Left ventricle myocardium superior (tissue), 1 donor: ENCODE data around the gene GPR39. TPM values are rescaled to one million over a fixed set of nuclear protein-coding genes. Genes with fewer than 3 reads are reported as not detected.

ENCODE experiments used
- ATAC-seq: fragments of 200-7000 bp; cut with Tn5 transposase; one replicate; pipeline ENCODE4 v1.9.1; 2020; ENCODE audit warnings: mild to moderate bottlenecking, moderate library complexity
- DNase-seq: peaks from one replicate; pipeline ENCODE4 v3.0.0-alpha.2; 2020
- intact Hi-C: fragments of 100-400 bp; cut with micrococcal nuclease; formaldehyde crosslinking; loops from one replicate; pipeline ENCODE4 v1.11.0; 2022
- total RNA-seq: library from RNA; stranded (reverse); fragmentation: NEBNext Ultra II Directional; extraction: Animal tissue kit (Norgen Biotek cat#: 25700); gene quantifications from one replicate; pipeline ENCODE4 v1.2.1, GENCODE V29; 2021
- donor health status: DM: no; HTN: yes; CAD: no; lungs with severe emphysema.

The GPR39 gene
- total RNA-seq, 1 donor from 2014 or later: not detected

DNA sequence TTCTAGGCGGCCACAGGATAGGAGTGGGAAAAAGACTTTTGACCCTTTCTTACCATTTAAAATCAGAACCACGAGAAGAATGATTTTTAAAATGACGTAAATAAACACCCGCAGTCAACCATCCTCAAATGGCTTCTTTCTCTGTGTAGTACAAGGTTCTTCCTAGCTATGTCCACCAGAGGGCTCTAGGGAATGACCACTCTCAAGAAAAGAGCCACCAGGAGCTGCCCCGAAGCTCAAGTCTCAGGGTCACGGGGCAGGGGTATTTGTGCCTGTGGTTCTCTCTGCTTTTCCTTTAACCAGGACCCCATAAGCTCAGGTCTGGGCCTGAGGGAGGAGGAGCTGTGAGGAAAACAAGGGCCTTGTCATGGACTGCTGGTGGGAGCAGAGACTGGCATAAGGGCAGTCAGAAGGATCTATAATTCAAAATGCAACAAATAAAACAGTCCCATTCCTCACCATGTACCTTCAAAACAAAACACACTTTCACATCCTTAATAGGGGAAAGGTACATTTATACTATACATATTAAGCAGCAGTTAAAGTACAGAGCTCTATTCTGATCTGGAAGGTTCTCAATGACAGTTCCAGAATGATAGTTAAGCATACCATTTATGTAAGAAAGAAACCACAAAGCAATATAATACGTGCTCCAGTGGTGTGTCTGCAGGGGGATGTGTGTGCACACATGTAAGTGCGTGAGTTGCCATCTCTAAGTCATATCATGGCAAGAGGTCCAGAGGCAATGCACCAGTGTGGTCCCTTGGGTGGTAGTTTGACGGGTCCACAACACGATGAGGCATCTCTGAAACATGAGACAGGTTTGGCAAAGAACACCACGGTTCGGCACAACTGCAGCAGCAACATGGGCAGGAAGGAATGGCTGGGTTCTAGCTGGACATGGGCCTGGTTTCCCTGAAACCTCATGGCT lies 234.8 kb downstream of the GPR39 start:
- peak; percentile 34 for ATAC-seq
- intact Hi-C loops: no loop called here

DNA sequence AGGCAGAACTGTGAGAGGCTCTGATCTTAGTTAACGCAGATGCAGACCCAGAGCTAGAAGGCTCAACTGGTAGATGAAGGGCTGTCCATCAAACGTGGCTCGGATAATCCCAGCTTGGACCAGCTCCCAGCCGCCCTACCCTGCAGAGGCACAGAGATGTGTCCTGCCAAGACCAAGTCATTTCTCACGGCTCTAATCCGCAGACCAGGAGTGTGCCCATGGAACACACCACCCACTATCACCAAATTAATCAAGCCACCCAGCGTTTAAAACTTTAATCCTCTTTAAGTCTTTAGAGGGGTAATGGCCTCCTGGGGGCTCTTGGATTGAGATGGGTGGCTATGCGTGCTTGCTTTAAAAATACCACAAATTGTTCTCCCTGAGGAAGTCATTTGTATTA lies 235.9 kb downstream of the GPR39 start:
- intact Hi-C loops: no loop called here
- ATAC-seq: no peak
- DNase-seq: no peak

More for the DNA sequence above, 234.8 kb downstream of the GPR39 start:
- no peak for DNase-seq

DNA sequence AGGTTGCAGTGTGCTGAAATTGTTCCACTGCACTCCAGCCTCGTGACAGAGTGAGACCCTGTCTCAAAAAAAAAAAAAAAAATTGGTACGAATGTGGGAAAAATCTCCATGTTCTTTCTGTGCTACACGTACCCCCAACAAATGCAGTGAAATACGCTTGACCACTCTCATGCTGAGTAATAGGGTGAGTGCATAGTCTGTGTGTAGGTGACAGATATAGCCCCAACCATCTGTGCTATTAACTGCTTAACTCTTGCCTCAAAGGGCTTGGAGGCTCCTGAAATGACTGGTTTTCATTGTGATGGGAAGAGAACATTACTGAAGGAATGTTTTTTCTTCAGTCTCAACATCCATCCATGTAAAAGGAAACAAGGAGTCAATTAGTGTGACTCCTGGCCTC lies 237.7 kb downstream of the GPR39 start:
- intact Hi-C loops: no loop called here
- no peak for DNase-seq
- no peak for ATAC-seq

DNA sequence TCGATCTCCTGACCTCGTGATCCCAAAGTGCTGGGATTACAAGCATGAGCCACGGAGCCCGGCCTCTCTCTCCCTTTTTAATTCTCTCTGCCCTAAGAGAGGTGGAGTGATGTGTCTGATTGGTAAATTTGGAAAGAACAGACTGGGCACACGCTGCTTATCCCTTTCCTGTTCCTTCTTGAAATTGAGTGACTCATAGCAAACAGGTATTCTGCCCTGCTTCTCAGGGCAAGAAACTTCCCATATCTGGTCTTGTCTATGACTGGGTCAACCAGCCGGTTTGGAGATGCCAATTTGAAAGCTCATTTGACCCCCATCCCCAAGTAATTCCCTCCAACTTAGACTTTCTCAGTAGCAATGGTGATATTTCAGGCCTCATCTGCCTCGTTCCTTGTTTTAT lies 238.4 kb downstream of the GPR39 start:
- ATAC-seq: no peak
- DNase-seq: no peak
- intact Hi-C loops: no loop called here

DNA sequence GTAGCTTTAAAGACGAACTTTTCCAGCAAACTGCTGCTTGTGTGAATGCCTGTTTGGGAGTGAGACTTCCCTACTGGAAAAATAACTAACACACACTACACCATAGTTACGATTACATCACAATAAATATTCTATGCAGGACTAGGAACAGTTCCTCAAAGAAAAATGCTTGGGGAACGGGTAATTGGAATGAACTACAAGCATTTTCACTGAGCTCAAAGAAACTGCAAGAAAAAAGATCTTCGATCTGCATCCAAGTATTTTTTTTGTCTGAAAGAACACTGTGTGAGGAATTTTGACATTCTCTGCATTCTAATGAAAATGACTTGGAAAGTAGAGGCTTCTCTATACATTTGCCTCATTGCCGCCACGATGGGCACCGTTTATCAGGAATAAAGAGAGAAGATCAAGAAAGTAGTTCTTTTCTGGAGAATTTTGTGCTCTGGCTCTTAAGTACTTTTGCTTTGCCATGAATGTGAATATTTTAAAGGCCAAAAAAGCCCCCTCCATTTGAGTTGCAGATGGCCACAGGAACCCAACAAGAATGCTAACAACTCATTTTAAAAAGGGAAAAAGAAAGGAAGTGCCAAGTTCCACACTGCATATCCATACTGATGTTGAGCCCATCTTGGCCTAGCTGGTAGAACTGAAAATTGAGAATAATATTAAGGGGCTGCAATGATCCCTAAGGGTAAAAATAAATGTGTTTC lies 239.8 kb downstream of the GPR39 start:
- DNase-seq (no peak), ATAC-seq (no peak)
- intact Hi-C loops: no loop called here

DNA sequence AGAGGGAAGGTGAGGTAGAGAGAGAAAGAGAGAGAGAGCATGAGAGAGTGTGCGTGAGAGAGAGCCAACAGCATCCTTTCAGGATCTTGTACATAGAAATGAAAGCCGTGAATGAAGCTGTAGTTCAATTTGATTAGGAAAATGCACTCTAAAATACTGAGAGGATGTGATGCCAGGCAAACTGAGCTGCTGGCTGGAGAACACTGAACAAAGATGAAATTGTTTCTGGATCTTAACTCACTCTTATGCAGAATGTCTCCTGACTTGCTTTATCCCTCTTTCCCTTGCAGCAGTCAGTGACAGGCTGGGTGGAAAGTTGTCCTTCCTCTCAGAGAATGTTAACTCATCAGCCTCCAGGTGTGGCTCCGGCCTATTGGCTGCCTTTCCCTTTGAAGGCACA lies 242.7 kb downstream of the GPR39 start:
- intact Hi-C loops: no loop called here

DNA sequence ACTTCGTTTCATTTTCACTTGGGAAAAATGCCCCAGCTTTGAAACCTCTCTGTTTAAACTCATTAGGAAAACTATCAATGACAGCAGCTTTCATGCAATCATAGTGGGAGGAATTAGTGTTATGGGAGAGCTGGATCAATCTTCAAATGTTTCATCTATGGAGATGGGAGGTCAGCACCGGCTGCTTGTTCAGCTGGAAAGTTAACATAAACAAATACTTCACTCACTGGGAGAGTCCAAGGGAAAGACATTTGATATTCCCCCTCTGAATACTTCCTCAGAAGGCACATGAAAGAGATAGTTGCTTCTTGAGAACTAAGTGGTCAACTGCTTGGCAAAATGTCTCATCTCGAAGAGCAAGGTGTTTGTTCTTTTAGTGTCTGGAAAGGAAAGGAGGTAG lies 246.1 kb downstream of the GPR39 start:
- no peak for ATAC-seq
- intact Hi-C loops: no loop called here
- DNase-seq: no peak

More for the DNA sequence above, 242.7 kb downstream of the GPR39 start:
- ATAC-seq: no peak
- no peak for DNase-seq

DNA sequence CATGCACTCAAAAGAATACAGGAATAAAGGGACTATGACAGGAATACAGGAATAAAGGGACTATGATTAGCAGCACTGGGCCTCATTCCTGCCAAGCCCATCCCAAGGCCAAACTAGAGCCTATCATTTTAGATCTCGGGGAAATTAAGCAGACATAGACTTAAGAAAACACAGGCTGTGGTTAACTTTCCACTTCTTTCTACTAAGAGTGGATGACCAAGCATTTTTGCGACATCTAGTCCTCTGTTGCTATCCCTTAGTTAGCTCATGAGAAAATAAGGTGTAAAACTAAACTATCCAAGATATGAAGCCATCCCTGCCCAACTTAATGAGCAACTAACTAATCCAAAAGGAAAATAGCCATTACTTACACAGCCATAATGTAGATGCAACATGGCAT lies 247.5 kb downstream of the GPR39 start:
- ATAC-seq: no peak
- intact Hi-C loops: no loop called here

DNA sequence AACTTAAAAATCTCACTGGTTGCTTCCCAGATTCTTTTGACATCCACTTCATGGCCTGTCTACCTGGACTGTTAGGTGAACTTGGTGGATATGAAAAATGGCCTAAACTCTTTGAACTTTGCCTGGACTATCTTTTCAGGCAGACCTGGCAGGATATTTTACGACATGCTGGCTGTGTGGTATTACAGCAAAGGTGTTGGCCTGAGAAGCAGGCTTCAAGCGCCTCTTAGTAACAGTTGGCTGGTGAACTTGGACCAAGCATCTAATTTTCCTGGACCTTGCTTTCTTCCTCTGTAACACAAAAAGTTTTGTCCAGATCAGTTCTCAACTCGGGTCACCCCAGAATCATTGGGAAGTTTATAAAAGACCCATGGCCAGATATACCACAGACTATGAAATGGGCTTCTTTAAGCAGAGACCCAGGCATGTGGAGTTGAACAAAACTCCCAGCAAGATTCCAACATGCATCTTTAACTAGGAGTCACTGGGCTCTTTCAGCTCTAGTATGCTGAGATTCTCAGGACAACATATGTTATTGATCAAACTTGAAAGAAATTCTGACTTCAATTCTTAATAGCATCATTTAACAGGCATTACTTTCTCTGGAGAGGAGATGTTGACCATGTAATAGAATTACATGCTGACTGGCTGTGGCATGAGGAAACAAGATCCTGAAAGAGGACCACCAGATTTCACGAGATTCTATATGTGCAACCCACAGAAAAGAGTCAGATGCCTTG lies 249.0 kb downstream of the GPR39 start:
- no peak for DNase-seq
- no peak for ATAC-seq
- intact Hi-C loops: no loop called here

More for the DNA sequence above, 247.5 kb downstream of the GPR39 start:
- no peak for DNase-seq

DNA sequence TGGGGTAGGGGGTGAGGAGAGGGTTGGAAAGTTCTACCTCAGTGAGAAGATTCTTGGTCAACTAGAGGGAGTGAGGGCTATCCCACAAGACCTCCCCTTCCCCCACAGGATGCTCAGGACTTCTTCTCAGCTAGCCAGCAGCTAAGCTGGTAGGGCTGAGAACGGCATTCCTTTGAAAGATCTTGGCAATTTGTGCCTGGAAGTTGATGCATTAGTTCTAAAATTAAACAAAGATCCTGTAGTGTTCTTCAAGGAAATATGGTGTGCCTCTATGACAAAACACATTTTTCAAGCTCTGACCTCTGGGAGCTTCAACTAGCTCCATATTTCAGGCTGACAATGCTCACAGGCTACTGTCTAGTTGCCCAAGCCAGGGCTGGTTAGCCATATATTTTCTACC lies 251.1 kb downstream of the GPR39 start:
- intact Hi-C loops: no loop called here
- DNase-seq: no peak
- ATAC-seq: no peak

DNA sequence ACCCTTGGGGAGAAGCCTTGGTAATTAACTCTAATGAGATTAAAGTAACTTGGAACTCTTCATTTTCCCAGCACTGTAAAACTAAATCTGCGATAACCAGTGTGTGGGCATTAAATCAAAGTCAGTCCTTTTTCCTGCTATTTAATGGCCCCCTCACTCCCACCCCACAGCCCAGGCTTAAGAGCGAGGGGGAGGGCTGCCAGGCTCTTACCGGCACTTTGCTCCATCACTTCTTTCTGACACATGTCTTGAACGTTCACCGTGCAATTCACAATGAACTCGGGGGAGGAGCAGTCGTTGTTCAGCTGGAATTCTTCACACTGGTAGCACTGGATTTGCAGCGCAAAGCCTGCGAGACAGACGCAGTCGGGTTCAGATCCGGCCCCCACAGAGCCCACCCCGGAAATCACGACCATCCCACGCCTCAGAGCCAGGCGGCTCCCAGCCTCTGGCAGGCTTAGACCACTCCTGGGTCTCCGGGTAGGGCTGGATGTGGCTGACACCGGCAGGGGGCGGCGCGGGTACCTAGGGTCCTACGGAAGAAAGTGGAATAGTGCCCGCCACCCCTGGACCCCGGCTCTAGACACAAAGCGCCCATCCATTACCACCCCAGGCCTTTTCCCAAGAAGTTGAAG lies 251.7 kb downstream of the GPR39 start:
- ATAC-seq (no peak), DNase-seq (no peak)
- intact Hi-C loops: no loop called here

DNA sequence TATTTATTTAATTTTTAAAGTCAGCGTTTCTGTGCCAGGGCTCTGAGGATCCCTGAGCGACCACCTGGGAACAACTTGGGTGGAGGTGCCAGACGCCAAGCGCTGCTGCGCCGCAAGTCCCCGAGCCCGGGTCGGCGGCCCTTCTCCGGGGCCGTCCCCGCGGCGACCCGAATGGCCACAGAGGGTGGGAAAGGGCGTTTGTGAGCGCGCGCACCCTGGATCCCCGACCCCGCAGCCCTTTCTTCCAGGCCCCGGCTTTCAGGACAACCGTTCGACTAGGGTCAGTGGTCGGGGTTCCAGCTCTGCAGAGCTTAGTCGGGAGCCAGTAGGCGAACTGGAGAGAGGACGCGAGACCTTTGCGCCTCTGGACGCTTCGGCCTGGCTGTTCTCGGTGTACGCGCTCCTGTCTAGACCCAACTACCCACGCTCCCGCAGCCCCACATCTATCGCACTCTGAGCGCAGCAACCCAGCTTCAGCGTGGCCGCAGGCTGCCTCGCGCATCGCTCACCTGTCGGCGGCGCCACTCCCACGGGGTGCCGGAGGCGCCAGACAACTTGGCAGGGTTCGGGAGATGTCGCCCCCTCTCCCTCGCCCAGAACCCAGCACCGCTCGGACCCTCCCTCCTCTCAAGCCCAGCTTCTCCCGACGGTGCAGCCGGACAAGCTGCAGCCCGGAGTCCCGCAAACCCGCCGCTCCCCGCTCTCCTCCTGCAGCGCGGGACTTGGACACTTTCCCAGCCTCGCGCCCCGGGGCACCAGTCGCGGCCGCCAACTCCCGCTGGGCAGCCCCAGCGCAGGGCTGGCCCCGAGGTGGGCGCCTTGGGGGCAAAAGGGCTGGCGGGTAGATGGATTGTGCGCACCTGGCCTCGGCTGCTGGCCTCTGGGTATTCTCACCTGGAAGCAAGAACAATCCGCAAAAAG lies 252.6 kb downstream of the GPR39 start:
- DNase-seq: no peak
- intact Hi-C loops: no loop called here
- peak; percentile 22 for ATAC-seq

DNA sequence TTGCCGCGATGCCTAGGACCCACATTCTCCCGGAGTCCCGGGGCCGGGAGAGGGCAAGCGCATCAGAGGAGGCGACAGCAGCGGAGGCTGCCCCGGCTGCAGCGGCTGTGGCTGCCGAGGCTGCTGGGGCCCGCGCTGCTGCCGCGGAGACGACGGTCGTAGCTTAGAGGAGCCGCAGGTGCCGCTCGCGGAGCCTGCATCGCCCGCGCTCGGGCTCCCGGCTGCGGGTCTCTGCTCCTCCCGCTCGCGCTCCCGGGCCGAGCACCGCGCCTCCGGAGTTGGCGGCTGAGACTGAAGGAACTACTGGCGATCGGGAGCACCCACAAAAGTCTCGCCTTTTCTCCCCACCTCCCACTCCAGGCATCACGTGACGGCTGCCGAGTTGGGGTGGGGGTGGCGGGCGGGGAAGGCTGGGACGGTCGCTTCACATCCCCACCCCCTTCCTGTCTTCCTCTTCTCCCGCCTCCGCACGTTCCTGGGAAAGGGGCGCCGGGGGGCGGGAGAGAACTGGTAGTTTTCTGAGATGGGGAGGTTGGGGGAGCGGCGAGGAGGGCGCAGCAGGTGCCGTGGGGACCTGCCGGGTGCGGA lies 253.4 kb downstream of the GPR39 start, which contains the start of gene LYPD1:
Gene LYPD1, minus strand, starts transcription at position 298 of the 588 bp plus-strand sequence. Its CDS starts 273 bp downstream, at position 25.
- ATAC-seq: peak; percentile 64
- intact Hi-C loops: no loop called here
- DNase-seq: peak; percentile 33

DNA sequence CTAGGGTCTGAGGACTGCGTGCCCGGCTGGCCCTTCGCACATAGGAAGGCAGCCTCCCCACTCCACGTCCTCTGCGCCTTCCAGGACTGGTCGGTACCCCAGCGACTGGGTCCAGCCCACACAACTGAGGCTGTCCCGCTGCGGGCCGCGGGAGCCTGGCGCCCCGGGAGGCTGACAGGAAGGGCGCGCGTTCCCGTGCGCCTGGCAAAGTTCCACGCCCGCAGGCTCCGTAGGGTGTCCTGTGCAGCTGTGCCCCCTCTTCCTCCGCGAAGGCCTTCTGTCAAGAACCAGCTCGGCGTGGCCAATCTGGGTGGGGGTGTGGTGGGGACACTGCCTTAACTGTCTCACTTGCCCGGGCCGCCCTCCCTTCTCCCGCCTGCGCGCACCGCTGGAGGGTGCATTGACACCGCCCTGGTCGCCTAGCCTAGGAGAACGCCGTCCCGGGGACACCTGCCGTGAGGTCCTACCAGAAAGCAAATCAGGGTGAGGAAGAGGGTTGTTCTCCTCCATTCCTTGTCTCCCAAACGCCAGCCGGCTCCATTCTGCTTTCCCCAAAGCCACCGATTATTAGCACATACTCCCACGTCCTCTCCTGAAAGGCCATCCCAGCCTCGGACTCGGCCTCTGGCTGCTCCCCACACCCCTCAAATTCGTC lies 254.0 kb downstream of the GPR39 start:
- intact Hi-C loops: no loop called here
- peak; percentile 40 for DNase-seq
- peak; percentile 78 for ATAC-seq

DNA sequence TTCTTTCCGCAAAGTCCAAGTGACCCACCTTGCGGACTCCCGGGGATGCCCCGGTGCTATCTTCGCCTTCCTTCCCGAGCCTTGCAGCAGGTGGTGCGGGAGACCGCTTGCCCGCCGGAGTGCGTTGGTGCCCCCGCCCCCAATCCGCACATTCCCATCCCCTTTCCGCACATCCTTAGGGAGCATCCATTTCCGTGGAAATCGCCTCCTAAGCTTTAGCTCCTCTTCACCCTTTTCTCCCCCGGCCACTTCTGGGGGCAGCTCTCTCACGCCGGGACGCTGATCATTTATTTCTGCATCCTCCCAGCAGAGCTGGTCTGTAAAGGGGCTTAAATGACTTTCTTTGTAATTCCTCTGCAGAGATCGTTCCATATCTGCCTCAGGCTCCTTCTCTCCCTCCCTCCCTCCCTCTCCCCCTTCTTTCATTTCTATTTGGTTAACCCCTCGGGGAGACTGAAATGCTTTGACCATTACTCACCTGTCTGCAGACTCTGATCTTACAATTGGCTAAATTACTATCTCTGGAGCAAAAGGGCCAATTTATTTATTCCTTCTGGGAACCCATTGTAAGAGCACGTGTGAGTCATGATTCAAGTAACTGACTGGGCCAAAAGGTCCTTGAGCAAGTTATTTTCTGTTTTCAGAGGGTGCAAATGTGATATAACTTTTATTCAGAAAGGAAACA lies 254.7 kb downstream of the GPR39 start:
- no peak for DNase-seq
- intact Hi-C loops: no loop called here
- ATAC-seq: no peak

DNA sequence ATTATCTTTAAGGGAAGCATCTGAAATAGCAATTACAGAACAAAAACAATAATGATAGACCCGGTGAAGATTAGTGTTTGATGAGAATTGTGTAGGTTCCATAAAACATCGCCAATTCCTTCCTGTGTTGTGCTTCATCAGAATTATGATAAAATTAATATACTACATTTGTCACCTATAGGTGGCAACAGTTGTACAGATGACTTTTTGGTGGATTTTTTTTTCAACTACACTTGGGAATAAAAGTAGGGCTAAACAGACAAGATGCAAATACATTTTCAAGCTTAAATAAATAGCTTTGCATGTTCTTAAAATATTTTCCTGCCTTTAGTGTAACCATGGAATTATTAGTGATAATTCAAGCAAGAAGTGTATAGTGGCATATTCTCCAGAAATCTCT lies 260.4 kb downstream of the GPR39 start:
- ATAC-seq (no peak), DNase-seq (no peak)
- intact Hi-C loops: no loop called here

DNA sequence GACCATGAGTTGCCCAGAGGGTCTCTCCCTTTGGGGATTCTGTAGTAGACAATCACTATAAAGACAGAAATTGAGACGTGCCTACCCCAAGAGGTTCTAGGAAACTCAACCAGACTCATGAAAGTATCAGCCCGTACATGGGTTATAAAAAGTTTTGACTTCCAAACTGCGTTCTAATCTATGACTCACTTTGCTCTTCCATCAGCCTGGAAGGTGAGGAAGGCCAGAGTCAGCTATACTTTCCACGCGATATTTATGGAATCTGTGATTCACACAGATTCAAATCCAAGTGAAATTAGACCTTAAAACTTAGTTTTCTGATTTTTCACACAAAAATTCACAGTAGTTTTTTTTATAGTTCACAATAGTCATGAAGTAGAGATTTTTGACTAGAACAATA lies 261.1 kb downstream of the GPR39 start:
- ATAC-seq (no peak), DNase-seq (no peak)
- intact Hi-C loops: no loop called here
